Activated naive CD4-positive, alpha-beta T cell treated with anti-CD3 and anti-CD28 coated beads, Interleukin-2, amount 50 U/mL, for 72 hours (primary cell): Measurements from ENCODE around the gene NKIRAS2. TPM values are rescaled to one million over a fixed set of nuclear protein-coding genes. Genes with fewer than 3 reads are reported as not detected.
A peak's percentile ranks its signal among the peaks of the same experiment; 100 is the strongest.

Experiments
- ATAC-seq, 2 donors: fragments of 150-1000 bp; cut with Tn5 transposase; 2 replicates each; pipeline ENCODE4 v1.10.0; 2021; ENCODE audit warnings: mild to moderate bottlenecking in 2 of 2, moderate library complexity in 2 of 2
- DNase-seq, 2 donors: peaks; one replicate each; pipeline ENCODE4 v3.0.0; 2021 to 2022; ENCODE audit warnings: low spot score in 2 of 2
- H3K27ac Mint-ChIP-seq, 2 donors: one replicate each; pipeline ENCODE4 v1.8.0; 2022; ENCODE audit warnings: mild to moderate bottlenecking in 2 of 2, mixed read lengths in 2 of 2
- H3K36me3 Mint-ChIP-seq, 2 donors: one replicate each; pipeline ENCODE4 v1.8.0; 2022; ENCODE audit warnings: mixed read lengths in 2 of 2
- H3K9me3 Mint-ChIP-seq, 2 donors: one replicate each; pipeline ENCODE4 v1.8.0; 2022; ENCODE audit warnings: mixed read lengths in 2 of 2
- total RNA-seq, 2 donors: library from RNA; stranded (reverse); gene quantifications; one replicate each; pipeline ENCODE4 v1.2.3, GENCODE V29; 2022

NKIRAS2 gene
- 10 to 100 TPM; 16.7 to 17.5 TPM for total RNA-seq

DNA sequence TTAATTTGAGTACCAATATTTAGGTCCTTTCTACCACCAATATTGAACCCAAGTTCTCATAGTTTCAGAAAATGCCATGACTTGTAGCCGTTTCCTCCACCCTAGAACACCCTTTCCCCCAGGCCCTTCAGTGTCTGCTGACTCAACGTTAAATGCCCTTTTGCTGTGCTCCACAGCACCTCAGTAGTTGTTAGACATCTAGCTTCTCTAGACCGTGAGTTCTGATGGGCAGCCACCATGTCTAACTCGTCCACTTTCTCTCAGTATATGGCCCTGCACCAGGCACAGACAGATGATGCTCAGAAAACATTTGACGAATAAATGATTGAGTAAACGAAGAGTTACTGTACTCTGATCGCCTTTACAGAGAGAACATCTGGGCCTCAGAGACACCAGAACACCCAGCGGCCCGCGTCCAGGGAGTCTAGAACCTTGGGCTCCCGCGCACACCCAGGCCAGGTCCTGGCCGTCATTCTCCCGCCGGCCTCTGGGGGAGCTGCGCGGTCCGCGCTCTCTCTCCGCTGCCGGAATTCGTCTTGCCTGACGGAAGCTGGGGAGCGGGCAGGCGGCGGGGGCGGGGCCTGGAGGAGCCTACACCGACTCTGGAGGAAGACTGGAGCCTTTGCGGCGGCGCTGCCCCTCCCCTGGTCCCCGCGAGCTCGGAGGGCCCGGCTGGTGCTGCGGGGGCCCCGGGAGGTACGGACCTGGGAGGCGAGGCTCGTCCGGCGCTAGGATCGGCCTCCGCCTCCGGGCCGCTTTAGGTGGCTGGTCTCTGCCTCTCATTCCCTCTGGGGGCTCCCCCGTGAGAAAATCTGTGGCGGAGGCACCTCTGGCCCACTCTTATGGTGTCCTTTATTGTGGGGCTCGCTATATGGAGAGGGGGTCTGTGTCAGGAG lies at the start of gene NKIRAS2:
NKIRAS2 (plus strand) TSS at position 582 of the 896 bp plus-strand sequence. CDS start 1,488 bp downstream, outside the sequence.
- Mint-ChIP-seq H3K9me3 (peaks cover 3 to 11% of the 10 kb centered on the region in 2 donors), H3K27ac (peak within 1 kb of the TSS; percentile 96 to 98), H3K36me3 (peaks cover 18 to 45% of the 10 kb centered on the region in 2 donors)
- ATAC-seq (peak; percentile 81), DNase-seq (peak; percentile 91 to 96)

DNA sequence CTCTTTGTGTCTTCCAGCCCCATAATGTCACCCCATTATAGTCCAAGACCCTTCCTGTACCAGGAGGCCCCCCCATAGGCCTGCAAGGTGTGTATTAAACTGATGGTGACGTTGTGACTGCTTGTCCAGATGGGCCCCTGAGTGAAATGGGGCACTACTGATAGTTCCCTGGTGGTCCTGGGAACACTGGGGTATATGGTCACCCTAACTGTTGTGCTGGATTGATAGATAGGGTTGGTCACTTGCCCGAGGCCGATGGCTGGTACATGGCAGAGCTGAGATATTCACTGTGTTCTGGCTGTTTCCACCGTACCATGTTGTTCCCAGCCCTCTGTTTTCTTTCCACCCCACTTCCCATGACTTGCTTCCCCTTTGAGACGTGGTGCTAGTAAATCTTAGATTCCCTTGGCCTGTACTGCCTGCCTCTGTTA lies 49.0 kb upstream of the NKIRAS2 start:
- DNase-seq (no peak), ATAC-seq (no peak)
- H3K27ac Mint-ChIP-seq: no peak overlapping the region
- H3K36me3 Mint-ChIP-seq: peaks cover 13 to 16% of the 10 kb centered on the region in 2 donors
- H3K9me3 Mint-ChIP-seq: no peaks in the 10 kb centered on the region

DNA sequence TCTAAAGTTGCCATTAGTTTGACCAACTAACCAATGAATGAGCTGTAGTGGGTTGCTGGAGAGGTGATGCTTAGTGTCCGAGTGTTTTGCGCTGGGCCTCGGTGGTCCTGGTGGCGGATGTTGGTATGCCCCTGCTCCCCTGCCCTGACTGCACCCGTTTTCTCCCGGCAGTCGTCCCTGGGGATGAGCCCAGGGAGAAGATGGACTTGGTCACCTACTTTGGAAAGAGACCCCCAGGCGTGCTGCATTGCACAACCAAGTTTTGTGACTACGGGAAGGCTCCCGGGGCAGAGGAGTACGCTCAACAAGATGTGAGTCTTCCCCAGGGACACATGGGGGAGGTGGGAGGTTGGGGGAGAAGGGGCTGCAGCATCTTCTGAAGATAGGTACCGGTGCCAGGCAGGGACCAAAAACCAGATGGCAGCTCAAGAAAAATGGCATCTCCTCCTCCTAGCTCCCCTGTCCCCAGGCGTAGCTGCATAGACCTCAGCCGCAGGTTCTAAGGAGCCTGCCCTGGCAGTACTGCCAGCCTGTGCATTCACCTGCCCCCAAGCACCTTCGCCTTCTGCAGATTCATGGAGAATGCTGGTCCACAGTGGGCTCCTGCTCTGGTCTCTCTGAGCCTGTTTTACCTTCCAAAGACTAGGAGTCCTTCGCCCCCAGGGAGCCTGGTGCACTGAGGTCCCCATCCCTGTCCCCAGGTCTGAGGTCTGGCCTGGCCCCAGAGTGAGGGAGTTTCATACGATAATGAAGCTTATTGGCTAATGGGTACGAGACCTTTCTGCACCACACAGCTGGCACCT lies 48.0 kb upstream of the NKIRAS2 start:
- Mint-ChIP-seq H3K9me3 (no peaks in the 10 kb centered on the region), H3K27ac (peak overlapping the region in 1 of 2 donors; percentile 9), H3K36me3 (peaks cover 13 to 16% of the 10 kb centered on the region in 2 donors)
- ATAC-seq (no peak), DNase-seq (no peak)

DNA sequence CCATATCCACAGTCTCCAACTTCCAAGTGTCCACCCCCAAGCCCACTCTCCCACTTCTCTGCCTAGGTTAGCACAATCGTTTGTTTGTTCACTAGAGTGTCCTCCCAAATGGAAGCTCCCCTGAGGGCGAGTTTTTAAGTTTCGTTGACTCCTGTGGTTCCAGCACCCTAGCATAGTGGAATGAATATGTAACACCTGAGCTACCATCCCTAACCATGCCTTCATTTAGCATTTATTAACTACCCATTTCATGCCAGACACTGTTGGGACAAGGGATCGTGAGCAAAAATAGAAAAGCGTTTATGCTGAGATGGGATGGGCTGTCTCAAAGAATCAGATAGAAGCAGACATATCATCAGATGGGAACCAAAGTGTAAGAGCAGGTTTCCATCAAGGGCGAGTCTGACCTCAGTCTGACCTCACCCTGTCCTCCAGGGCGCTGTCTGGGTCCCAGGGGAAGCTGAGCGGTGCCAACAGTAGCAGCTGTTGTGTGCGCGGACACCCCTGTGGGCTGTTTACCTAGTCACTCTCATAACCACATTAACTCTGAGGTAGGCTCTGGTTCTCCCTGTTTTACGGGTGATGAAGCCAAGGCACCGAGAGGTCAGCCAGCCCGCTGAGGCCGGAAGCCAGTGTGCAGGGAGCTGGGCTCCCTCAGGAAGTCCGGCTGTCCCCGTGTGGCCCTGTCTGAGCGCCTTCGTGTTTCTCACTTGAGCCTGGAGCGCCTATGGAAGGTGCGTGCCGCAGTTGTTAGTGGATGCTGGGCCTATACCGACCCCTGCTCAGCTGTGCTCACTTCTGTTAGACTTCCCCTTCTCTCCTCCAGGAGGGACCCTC lies 47.1 kb upstream of the NKIRAS2 start:
- ATAC-seq: peak in 1 of 2 donors; percentile 20
- H3K9me3 Mint-ChIP-seq: no peaks in the 10 kb centered on the region
- peak overlapping the region; percentile 9 to 19 for H3K27ac Mint-ChIP-seq
- peaks cover 15 to 16% of the 10 kb centered on the region in 2 donors for H3K36me3 Mint-ChIP-seq
- no peak for DNase-seq

DNA sequence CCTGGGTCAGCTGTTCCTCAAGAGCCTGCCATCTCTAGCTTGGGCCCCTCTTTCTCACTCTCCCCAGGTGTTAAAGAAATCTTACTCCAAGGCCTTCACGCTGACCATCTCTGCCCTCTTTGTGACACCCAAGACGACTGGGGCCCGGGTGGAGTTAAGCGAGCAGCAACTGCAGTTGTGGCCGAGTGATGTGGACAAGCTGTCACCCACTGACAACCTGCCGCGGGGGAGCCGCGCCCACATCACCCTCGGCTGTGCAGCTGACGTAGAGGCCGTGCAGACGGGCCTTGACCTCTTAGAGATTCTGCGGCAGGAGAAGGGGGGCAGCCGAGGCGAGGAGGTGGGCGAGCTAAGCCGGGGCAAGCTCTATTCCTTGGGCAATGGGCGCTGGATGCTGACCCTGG lies 46.5 kb upstream of the NKIRAS2 start:
- ATAC-seq (no peak), DNase-seq (no peak)
- Mint-ChIP-seq H3K27ac (peak overlapping the region; percentile 9 to 74), H3K36me3 (peaks cover 10 to 13% of the 10 kb centered on the region in 2 donors), H3K9me3 (no peaks in the 10 kb centered on the region)

DNA sequence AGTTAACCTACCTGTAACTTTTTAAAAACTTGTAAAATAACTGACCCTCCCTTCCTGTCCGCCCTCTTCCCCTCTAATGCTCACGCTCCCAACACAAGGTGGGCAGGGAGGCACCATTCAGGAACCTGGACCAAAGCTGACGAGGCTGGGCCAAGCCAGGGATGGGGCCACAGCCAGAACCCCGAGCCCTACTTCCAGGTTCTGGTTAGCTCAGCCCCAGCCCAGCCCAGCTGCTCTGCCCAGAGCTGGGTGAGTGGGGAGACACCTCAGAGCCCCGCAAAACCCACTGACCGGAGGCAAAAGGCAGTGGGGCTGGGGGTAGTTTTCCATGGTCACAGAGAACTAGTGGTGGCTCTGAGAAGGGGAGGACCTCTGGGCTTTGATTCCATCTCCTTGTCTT lies 45.9 kb upstream of the NKIRAS2 start:
- peaks cover 10 to 13% of the 10 kb centered on the region in 2 donors for H3K36me3 Mint-ChIP-seq
- peak overlapping the region; percentile 9 to 74 for H3K27ac Mint-ChIP-seq
- ATAC-seq (no peak), DNase-seq (no peak)
- H3K9me3 Mint-ChIP-seq: no peaks in the 10 kb centered on the region

DNA sequence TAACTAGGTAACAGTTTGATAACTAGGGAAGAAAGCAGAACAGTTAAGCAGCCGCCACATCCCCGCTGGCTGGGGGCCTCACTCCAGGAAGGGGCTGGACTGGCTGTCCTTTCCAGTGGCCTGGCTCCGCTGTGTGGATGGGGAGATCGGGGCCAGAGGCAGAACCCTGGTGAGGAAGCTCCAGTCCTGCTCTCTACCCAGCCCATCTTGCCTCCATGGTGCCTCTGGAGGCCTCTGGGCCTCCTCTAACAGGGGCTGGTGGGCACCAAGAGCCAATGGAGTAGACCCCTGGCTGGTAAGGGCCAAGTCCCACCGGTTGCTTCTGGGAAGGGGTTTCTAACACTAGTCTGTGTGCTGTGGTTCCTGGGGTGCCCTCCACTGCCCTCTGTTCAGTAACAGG lies 45.2 kb upstream of the NKIRAS2 start:
- ATAC-seq (peak in 1 of 2 donors; percentile 13), DNase-seq (no peak)
- no peaks in the 10 kb centered on the region for H3K9me3 Mint-ChIP-seq
- peaks cover 4 to 11% of the 10 kb centered on the region in 2 donors for H3K36me3 Mint-ChIP-seq
- peak overlapping the region; percentile 9 to 72 for H3K27ac Mint-ChIP-seq

DNA sequence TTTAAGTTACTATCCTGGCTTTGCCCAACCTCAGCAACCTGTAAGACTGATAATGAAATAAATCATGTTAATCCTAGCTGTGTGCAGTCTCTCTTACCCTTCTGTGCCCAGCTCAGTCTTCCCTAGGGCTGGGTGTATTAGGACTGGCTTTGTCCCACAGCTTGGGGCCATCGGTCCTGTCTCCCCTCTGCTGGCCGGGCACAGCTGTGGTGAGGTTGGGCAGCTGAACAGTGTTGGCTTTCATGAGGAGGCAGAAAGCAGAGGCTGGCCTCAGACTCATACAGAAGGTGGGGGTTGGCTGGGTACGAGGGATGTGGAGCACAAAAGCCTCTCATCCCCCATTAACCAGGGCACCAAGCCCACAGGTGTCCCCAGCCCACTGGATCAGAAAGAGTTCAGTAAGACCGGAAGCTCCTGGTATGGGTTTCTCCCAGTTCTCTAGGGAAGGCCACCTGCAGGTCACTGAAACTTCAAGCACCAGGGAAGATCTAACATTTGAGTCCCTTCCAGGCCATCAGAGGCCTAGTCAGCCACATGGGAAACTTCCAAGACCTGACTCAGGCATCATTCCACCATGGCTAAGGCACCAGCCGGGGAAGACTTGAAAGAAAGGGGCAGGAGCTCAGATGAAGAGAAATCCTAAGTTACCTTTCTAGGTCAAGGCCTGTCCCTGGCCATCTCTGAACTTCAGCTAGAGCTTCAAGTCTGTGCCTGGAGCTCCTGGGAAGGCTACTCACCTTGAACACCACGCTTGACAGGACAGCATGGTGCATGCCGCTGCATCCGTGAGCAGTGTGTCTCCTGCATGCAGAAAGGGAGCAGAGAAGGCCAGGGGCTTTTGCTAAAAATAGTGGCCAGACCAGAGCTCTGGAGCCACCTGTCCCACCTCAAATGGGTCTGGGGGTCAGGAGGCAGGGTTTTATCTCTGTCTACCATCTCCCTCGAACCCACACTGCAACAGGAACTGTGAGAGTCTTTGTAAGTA lies 44.5 kb upstream of the NKIRAS2 start:
- no peak for DNase-seq
- ATAC-seq: no peak
- peak overlapping the region; percentile 11 to 82 for H3K27ac Mint-ChIP-seq
- H3K36me3 Mint-ChIP-seq: peaks cover 0 to 9% of the 10 kb centered on the region in 2 donors
- H3K9me3 Mint-ChIP-seq: no peaks in the 10 kb centered on the region

DNA sequence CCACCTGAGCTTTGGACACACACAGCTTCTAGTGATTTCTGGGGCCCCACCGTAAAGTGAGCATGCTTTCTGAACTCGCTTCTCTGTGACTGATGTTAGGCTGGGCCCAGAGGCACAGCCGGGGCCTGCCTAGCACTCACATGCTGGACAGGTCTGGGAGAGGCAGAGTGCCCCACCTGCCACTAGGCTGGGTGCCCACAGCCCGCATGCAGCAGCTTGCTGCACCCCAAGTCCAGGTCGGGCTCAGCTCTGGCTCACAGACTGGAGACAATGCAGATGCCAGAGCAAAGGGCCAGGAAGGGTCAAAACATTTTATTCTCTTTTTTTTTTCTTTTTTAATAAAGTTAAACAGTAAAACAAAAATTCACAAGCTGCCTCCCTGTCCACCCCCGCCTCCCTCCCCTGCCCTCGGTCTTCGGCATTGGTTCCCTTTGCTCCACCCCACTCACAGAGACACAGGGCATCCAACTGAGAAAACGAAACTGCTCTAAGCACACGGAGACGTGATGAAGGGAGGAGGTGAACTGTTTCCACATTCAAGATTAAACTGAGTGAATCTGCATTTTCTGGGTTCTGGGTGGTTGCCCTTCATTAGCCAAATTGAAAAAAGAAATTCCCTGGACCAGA lies 43.6 kb upstream of the NKIRAS2 start:
- no peak for ATAC-seq
- H3K27ac Mint-ChIP-seq: peak overlapping the region; percentile 11 to 55
- peaks cover 7 to 9% of the 10 kb centered on the region in 2 donors for H3K36me3 Mint-ChIP-seq

DNA sequence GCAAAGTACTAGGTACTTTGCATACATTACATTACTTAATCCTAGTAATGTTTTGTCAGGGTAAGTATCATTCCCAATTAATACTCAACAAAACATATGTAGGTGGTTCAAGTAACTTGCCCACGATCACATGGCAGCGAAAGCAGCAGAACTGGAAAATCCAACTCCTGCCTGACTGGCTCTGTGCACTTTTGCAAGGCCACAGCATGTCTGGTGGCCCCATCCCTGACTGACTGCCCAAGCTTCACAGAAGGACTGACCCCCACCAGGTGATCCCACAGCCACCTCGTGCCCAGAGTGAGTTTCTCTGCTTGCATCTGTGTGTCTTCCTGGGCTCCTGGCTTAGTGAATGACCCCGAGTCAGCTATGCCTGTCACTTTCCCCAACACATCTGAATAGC lies 41.9 kb upstream of the NKIRAS2 start:
- no peak for DNase-seq
- peaks cover 9 to 19% of the 10 kb centered on the region in 2 donors for H3K36me3 Mint-ChIP-seq
- peak overlapping the region in 1 of 2 donors; percentile 89 for H3K27ac Mint-ChIP-seq
- no peak for ATAC-seq
- H3K9me3 Mint-ChIP-seq: no peaks in the 10 kb centered on the region

More for the DNA sequence above, 43.6 kb upstream of the NKIRAS2 start:
- DNase-seq: no peak
- no peaks in the 10 kb centered on the region for H3K9me3 Mint-ChIP-seq

DNA sequence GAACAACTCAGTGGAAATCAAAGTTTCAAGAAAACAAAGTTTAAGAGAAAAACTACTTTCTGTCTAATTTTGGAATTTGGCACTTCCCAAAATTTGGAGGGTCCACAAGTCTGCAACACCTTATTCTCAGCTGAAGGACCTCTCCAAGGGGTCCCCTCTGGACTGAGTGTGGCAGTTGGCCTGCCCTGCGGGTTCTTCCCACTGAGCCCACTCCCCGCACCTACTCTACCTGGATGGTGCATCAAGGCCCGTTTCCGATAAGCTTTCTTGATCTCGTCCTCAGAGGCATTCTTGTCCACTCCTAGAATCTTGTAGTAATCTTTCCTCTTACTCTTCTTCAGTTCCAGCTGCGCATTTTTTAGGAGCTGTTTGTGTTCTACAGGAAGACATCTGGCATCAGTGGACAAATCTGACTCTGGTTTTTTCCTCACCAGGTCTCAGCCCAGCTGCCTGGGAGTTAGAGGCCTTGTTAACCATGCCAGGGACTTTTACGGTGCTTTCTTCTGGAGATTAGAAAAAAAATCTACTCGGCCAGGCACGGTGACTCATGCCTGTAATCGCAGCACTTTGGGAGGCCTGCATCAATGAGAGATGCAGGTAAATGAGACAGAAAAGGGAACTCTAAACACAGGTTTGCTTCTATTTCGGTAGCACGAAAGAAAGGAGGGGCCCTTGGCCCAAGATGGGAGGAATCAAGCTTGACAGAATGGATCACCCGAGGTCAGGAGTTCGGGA lies 37.7 kb upstream of the NKIRAS2 start:
- ATAC-seq (no peak), DNase-seq (no peak)
- peaks cover 9 to 31% of the 10 kb centered on the region in 2 donors for H3K36me3 Mint-ChIP-seq
- peak overlapping the region in 1 of 2 donors; percentile 60 for H3K27ac Mint-ChIP-seq
- H3K9me3 Mint-ChIP-seq: no peaks in the 10 kb centered on the region

DNA sequence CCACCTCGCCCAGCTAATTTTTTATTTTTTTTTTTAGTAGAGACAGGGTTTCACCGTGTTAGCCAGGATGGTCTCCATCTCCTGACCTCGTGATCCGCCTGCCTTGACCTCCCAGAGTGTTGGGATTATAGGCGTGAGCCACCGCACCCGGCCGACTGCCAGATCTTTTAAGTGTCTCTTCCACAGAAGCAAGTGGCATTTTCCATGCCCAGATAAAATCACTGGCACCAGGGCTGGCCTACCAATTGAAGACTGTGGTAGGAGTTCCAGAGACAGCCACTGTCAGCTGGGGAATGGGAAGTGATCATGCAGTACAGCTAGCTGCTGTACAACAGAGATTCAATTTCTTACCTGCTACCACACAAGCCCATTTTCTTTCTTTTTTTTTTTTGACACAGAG lies 35.4 kb upstream of the NKIRAS2 start:
- H3K36me3 Mint-ChIP-seq: peaks cover 0 to 42% of the 10 kb centered on the region in 2 donors
- no peak for ATAC-seq
- peak overlapping the region in 1 of 2 donors; percentile 60 for H3K27ac Mint-ChIP-seq
- no peaks in the 10 kb centered on the region for H3K9me3 Mint-ChIP-seq
- DNase-seq: no peak

DNA sequence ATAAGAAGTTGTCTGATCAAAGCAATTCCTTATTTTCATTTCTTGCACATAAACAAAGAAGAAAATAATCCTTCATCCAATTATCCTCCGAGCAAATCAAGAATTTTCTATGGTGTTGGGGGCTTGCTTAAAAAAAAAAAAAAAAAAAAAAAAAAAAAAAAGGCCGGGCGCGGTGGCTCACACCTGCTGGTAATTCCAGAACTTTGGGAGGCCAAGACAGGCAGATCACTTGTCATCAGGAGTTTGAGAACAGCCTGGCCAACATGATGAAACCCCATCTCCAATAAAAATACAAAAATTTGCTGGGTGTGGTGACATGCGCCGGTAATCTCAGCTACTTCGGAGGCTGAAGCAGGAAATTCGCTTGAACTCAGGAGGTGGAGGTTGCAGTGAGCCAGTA lies 34.0 kb upstream of the NKIRAS2 start:
- ATAC-seq (no peak), DNase-seq (no peak)
- Mint-ChIP-seq H3K9me3 (no peaks in the 10 kb centered on the region), H3K27ac (no peak overlapping the region), H3K36me3 (peaks cover 0 to 42% of the 10 kb centered on the region in 2 donors)

DNA sequence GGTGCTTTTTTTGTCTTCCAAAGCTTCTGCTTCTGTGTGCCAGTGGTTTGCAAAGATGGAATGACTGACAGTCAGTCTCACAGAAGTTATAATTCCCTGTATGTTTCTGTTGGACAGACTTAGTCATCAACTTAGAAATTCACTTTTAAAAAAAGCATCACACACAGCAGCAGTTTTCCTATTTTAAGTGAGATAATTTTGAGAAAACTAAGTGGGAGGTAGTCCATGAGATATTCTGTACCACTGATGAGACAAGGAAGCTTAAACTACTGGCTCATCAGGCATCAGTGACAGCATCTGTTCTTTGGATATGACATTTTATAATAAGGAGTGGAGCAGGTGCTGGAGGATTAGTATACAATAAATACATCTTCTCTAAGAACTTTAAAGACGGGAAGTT lies 33.3 kb upstream of the NKIRAS2 start:
- DNase-seq (no peak), ATAC-seq (no peak)
- Mint-ChIP-seq H3K9me3 (no peaks in the 10 kb centered on the region), H3K36me3 (peaks cover 0 to 37% of the 10 kb centered on the region in 2 donors), H3K27ac (peak overlapping the region; percentile 34 to 65)
